ENCODE results near the gene FUT1. TPM values are rescaled to one million over a fixed set of nuclear protein-coding genes. Genes with fewer than 3 reads are reported as not detected.
A peak's percentile ranks its signal among the peaks of the same experiment; 100 is the strongest.

Gene FUT1
- total RNA-seq, 1 experiment from 2014 or later, result 11.5 TPM

DNA sequence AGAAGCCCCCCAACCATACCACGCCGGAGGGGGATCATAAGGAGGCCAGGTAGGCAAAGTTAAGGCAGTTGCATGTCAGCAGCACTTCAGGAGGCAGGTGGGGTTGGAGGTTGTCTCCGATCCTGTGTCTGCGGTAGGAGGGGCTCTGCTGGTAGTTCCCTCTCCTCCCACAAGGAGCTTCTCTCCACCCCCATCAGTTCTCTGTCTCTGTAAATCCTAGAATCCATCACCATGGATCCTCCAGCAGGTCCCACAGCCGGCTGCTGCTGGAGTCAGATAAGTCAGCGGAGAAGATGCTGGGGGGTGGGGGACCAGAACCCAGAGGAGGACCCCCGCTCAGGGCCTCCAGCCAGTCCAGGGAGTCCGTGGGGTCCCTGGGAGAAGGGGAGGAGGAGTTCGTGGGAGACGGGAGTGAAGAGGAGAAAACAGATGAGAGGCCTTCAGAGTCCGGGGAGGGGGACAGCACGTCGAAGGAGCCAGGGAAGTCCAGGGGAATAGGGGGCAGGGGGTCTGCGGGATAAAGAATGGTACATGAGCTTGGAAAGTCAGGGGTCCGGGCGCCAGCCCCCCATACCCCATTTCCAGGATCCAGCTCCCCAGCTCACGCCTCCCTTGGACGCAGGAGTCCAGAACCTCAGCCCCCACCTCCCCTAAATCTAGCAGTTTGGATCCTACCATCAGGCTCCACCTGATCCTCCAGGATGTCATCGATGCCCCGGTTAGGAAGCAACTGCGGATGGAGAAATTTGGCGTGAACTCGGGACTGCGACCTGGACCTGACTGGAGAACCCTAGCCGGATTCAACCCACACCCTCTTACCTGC, 39.2 kb downstream of the FUT1 start (continued):
- TF ChIP-seq, protein P1, sequence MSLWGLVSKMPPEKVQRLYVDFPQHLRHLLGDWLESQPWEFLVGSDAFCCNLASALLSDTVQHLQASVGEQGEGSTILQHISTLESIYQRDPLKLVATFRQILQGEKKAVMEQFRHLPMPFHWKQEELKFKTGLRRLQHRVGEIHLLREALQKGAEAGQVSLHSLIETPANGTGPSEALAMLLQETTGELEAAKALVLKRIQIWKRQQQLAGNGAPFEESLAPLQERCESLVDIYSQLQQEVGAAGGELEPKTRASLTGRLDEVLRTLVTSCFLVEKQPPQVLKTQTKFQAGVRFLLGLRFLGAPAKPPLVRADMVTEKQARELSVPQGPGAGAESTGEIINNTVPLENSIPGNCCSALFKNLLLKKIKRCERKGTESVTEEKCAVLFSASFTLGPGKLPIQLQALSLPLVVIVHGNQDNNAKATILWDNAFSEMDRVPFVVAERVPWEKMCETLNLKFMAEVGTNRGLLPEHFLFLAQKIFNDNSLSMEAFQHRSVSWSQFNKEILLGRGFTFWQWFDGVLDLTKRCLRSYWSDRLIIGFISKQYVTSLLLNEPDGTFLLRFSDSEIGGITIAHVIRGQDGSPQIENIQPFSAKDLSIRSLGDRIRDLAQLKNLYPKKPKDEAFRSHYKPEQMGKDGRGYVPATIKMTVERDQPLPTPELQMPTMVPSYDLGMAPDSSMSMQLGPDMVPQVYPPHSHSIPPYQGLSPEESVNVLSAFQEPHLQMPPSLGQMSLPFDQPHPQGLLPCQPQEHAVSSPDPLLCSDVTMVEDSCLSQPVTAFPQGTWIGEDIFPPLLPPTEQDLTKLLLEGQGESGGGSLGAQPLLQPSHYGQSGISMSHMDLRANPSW (CRISPR knock-in tag; conservative IDR thresholded peaks at IDR 0.05; ENCODE audit: low read depth), result no peak
- TF ChIP-seq ZNF138 (CRISPR knock-in tag; conservative IDR thresholded peaks at IDR 0.05) (no peak), NFE2L1 (CRISPR knock-in tag; IDR thresholded peaks at IDR 0.05) (no peak), HMGA2 (CRISPR knock-in tag; IDR thresholded peaks at IDR 0.05) (no peak), NFATC4 (CRISPR knock-in tag; IDR thresholded peaks at IDR 0.05) (no peak), NR3C1 (CRISPR knock-in tag; conservative IDR thresholded peaks at IDR 0.05; ENCODE audit: low read depth) (no peak), ZNF416 (CRISPR knock-in tag; IDR thresholded peaks at IDR 0.05) (no peak), SMAD4 (CRISPR knock-in tag; IDR thresholded peaks at IDR 0.05) (no peak)
- TF ChIP-seq, protein P2, sequence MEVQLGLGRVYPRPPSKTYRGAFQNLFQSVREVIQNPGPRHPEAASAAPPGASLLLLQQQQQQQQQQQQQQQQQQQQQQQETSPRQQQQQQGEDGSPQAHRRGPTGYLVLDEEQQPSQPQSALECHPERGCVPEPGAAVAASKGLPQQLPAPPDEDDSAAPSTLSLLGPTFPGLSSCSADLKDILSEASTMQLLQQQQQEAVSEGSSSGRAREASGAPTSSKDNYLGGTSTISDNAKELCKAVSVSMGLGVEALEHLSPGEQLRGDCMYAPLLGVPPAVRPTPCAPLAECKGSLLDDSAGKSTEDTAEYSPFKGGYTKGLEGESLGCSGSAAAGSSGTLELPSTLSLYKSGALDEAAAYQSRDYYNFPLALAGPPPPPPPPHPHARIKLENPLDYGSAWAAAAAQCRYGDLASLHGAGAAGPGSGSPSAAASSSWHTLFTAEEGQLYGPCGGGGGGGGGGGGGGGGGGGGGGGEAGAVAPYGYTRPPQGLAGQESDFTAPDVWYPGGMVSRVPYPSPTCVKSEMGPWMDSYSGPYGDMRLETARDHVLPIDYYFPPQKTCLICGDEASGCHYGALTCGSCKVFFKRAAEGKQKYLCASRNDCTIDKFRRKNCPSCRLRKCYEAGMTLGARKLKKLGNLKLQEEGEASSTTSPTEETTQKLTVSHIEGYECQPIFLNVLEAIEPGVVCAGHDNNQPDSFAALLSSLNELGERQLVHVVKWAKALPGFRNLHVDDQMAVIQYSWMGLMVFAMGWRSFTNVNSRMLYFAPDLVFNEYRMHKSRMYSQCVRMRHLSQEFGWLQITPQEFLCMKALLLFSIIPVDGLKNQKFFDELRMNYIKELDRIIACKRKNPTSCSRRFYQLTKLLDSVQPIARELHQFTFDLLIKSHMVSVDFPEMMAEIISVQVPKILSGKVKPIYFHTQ (CRISPR knock-in tag; IDR thresholded peaks at IDR 0.05), result no peak
- TF ChIP-seq, protein P3, sequence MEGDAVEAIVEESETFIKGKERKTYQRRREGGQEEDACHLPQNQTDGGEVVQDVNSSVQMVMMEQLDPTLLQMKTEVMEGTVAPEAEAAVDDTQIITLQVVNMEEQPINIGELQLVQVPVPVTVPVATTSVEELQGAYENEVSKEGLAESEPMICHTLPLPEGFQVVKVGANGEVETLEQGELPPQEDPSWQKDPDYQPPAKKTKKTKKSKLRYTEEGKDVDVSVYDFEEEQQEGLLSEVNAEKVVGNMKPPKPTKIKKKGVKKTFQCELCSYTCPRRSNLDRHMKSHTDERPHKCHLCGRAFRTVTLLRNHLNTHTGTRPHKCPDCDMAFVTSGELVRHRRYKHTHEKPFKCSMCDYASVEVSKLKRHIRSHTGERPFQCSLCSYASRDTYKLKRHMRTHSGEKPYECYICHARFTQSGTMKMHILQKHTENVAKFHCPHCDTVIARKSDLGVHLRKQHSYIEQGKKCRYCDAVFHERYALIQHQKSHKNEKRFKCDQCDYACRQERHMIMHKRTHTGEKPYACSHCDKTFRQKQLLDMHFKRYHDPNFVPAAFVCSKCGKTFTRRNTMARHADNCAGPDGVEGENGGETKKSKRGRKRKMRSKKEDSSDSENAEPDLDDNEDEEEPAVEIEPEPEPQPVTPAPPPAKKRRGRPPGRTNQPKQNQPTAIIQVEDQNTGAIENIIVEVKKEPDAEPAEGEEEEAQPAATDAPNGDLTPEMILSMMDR (IDR thresholded peaks at IDR 0.05), result no peak
- TF ChIP-seq, protein P4, sequence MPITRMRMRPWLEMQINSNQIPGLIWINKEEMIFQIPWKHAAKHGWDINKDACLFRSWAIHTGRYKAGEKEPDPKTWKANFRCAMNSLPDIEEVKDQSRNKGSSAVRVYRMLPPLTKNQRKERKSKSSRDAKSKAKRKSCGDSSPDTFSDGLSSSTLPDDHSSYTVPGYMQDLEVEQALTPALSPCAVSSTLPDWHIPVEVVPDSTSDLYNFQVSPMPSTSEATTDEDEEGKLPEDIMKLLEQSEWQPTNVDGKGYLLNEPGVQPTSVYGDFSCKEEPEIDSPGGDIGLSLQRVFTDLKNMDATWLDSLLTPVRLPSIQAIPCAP (CRISPR knock-in tag; IDR thresholded peaks at IDR 0.05), result no peak
- TF ChIP-seq, protein P5, sequence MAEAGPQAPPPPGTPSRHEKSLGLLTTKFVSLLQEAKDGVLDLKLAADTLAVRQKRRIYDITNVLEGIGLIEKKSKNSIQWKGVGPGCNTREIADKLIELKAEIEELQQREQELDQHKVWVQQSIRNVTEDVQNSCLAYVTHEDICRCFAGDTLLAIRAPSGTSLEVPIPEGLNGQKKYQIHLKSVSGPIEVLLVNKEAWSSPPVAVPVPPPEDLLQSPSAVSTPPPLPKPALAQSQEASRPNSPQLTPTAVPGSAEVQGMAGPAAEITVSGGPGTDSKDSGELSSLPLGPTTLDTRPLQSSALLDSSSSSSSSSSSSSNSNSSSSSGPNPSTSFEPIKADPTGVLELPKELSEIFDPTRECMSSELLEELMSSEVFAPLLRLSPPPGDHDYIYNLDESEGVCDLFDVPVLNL (CRISPR knock-in tag; IDR thresholded peaks at IDR 0.05; ENCODE audit: borderline replicate concordance, low read depth), result no peak

DNA sequence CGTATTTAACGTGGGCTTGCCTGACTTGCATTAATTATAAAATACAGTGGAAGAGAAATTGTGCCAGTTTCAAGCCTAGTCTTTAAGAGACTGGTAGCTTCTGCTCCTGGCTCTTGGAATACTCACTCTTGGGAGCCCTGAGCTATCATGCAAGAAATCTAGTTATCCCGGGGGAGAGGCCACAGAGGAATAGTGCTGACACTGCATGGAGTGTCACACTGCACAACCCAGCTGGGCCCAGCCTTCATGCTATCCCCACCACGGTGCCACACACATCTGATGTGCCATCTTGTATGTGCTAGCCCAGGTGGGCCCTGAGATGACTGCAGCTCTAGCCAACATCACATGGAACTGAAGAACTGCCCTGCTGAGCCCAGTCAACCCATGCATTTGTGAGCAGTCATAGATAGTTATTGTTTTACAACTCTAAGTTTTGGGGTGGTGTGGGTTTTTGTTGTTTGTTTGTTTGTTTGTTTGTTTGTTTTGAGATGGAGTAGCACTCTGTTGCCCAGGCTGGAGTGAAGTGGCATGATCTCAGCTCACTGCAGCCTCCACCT, 41.3 kb downstream of the FUT1 start:
- Mint-ChIP-seq H3K9me3 (peaks cover 7% of the 10 kb centered on the region), H3K27ac (peak overlapping the region; percentile 49; the same call in 1 of the 2 replicates), H3K4me3 (no peak overlapping the region; the same call in 1 of the 2 replicates), H3K36me3 (peaks cover 14% of the 10 kb centered on the region), H3K4me1 (peaks cover 26% of the 10 kb centered on the region), H3K27me3 (ENCODE audit: low read depth) (peaks cover 3% of the 10 kb centered on the region; the same call in 1 of the 2 replicates)
- TF ChIP-seq ETV6 (CRISPR knock-in tag; IDR thresholded peaks at IDR 0.05), result no peak
- TF ChIP-seq, protein P6, sequence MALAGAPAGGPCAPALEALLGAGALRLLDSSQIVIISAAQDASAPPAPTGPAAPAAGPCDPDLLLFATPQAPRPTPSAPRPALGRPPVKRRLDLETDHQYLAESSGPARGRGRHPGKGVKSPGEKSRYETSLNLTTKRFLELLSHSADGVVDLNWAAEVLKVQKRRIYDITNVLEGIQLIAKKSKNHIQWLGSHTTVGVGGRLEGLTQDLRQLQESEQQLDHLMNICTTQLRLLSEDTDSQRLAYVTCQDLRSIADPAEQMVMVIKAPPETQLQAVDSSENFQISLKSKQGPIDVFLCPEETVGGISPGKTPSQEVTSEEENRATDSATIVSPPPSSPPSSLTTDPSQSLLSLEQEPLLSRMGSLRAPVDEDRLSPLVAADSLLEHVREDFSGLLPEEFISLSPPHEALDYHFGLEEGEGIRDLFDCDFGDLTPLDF (CRISPR knock-in tag; IDR thresholded peaks at IDR 0.05), result no peak
- no peak for TF ChIP-seq ZNF219 (CRISPR knock-in tag; IDR thresholded peaks at IDR 0.05; ENCODE audit: borderline replicate concordance)
- TF ChIP-seq, protein P7, sequence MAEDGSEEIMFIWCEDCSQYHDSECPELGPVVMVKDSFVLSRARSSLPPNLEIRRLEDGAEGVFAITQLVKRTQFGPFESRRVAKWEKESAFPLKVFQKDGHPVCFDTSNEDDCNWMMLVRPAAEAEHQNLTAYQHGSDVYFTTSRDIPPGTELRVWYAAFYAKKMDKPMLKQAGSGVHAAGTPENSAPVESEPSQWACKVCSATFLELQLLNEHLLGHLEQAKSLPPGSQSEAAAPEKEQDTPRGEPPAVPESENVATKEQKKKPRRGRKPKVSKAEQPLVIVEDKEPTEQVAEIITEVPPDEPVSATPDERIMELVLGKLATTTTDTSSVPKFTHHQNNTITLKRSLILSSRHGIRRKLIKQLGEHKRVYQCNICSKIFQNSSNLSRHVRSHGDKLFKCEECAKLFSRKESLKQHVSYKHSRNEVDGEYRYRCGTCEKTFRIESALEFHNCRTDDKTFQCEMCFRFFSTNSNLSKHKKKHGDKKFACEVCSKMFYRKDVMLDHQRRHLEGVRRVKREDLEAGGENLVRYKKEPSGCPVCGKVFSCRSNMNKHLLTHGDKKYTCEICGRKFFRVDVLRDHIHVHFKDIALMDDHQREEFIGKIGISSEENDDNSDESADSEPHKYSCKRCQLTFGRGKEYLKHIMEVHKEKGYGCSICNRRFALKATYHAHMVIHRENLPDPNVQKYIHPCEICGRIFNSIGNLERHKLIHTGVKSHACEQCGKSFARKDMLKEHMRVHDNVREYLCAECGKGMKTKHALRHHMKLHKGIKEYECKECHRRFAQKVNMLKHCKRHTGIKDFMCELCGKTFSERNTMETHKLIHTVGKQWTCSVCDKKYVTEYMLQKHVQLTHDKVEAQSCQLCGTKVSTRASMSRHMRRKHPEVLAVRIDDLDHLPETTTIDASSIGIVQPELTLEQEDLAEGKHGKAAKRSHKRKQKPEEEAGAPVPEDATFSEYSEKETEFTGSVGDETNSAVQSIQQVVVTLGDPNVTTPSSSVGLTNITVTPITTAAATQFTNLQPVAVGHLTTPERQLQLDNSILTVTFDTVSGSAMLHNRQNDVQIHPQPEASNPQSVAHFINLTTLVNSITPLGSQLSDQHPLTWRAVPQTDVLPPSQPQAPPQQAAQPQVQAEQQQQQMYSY (CRISPR knock-in tag; IDR thresholded peaks at IDR 0.05), result no peak
- no peak for TF ChIP-seq NFYB (CRISPR knock-in tag; conservative IDR thresholded peaks at IDR 0.05; ENCODE audit: low read depth)
- TF ChIP-seq, protein P8, sequence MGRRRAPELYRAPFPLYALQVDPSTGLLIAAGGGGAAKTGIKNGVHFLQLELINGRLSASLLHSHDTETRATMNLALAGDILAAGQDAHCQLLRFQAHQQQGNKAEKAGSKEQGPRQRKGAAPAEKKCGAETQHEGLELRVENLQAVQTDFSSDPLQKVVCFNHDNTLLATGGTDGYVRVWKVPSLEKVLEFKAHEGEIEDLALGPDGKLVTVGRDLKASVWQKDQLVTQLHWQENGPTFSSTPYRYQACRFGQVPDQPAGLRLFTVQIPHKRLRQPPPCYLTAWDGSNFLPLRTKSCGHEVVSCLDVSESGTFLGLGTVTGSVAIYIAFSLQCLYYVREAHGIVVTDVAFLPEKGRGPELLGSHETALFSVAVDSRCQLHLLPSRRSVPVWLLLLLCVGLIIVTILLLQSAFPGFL (CRISPR knock-in tag; IDR thresholded peaks at IDR 0.05; ENCODE audit: borderline replicate concordance), result no peak
- ATAC-seq (no peak), DNase-seq (ENCODE audit: low spot score) (no peak)
- CTCF ChIA-PET, result interaction anchor here (0.7 to 1.1 kb wide), 4 partner anchors 15 to 300 kb away, joined by 3 to 5 read pairs (median 4); partner anchors contain the start of gene FUT2
- POLR2A ChIA-PET, result interaction anchor here (0.5 to 0.6 kb wide), 2 partner anchors 20 to 403 kb away, joined by 3 read pairs; no protein-coding TSS in a partner anchor
